ENCODE results near the gene DIO3. TPM values are rescaled to one million over a fixed set of nuclear protein-coding genes. Genes with fewer than 3 reads are reported as not detected.

Gene DIO3
- total RNA-seq, 4 donors from 2014 or later: 4.3 to 14.2 (median 5.1) TPM

GRCh38 chr14:101593411-101594238 lies 32.3 kb downstream of the DIO3 start:
- DNase-seq (ENCODE audit: low spot score) (no peak), ATAC-seq (ENCODE audit: low FRiP score) (no peak)
- TF ChIP-seq, protein P1, sequence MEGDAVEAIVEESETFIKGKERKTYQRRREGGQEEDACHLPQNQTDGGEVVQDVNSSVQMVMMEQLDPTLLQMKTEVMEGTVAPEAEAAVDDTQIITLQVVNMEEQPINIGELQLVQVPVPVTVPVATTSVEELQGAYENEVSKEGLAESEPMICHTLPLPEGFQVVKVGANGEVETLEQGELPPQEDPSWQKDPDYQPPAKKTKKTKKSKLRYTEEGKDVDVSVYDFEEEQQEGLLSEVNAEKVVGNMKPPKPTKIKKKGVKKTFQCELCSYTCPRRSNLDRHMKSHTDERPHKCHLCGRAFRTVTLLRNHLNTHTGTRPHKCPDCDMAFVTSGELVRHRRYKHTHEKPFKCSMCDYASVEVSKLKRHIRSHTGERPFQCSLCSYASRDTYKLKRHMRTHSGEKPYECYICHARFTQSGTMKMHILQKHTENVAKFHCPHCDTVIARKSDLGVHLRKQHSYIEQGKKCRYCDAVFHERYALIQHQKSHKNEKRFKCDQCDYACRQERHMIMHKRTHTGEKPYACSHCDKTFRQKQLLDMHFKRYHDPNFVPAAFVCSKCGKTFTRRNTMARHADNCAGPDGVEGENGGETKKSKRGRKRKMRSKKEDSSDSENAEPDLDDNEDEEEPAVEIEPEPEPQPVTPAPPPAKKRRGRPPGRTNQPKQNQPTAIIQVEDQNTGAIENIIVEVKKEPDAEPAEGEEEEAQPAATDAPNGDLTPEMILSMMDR (IDR thresholded peaks at IDR 0.05): no peak

DNA sequence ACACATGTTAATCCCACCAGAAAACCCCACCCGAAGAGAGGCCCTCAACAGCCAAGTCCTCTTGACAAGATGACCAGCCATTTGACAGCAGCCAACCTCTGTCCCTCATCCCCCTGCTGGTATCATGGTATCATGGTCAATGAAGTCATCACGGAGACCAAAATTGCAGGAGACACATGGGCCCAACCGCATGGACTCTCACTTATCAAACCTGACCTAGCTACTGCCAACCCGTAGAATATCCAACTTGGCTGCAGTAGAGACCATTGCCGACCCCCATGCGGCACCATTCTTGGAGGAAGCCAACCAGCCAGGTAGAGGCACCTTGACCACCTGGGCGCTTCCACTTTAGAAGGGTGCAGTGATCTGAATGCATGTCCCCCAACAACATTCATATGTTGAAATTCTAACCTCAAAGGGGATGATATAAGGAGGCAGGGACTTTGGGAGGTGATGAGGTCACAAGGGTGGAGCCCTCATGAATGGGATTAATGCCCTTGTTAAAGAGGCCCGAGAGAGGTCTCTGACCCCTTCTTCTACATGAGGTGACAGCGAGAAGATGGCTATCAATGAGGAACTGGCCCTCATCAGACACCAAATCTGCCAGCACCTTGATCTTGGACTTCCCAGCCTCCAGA lies 33.3 kb downstream of the DIO3 start:
- ATAC-seq (ENCODE audit: low FRiP score) (no peak), DNase-seq (ENCODE audit: low spot score) (no peak)
- TF ChIP-seq, protein P1 (IDR thresholded peaks at IDR 0.05): no peak

GRCh38 chr14:101595349-101595748 lies 34.1 kb downstream of the DIO3 start:
- TF ChIP-seq, protein P1 (IDR thresholded peaks at IDR 0.05): no peak
- ATAC-seq (ENCODE audit: low FRiP score): no peak
- no peak for DNase-seq (ENCODE audit: low spot score)

DNA sequence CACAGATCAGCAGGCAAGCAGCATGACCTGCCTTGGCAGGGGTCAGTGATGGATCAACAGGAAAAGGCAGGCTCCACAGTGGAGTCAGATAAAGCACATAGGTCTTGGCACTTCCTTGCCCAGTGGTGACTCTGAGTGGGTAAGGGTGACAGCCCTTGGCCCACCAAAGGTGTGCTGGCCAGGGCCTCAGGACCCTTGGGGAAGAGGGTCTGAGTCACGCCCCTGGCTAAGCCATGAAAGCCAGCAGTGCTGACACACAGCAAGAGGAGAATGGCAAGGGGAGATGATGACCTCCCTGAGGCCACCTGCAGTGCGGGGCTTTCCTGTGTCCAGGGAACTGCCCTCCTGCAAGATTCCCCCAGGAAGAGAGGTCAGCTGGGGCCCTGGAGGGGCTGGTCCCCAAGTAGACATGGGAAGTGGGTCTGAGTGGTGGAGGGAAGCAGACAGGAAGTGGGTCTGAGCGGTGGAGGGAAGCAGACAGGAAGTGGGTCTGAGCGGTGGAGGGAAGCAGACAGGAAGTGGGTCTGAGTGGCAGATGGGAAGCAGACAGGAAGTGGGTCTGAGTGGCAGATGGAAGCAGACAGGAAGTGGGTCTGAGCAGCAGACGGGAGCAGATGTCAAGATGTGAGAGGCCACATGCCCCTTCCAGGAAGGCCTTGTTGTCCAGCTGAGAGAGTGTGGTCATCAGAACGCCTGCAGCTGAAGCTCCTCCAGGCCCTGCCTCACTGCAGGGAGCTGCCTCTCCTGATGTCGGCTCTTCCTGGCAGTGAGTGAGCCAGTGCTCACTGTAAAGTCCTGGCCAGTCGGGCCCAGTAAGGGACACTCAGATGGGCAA lies 34.8 kb downstream of the DIO3 start:
- TF ChIP-seq, protein P1 (IDR thresholded peaks at IDR 0.05): no peak
- ATAC-seq (ENCODE audit: low FRiP score): no peak
- DNase-seq (ENCODE audit: low spot score): no peak

DNA sequence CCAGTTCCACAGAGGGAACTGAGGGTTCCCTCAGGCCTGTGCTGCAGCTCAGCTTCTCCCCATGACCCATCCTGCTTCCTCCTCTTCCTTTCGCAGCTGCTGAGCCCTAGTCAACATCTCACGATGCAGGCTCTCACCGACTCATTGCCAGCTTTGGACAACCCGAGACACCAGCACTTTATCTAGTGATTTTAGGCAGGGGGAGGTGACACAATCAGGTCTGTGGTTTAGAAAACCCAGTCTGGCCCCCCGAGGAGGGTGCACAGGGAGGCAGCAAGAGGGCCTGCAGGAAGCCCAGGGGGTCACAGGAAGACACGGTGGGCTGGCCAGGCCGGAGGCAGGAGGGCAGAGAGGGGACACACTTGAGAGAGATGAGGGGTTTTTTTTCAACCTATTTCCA lies 35.4 kb downstream of the DIO3 start:
- TF ChIP-seq, protein P1 (IDR thresholded peaks at IDR 0.05): no peak
- ATAC-seq (ENCODE audit: low FRiP score) (no peak), DNase-seq (ENCODE audit: low spot score) (no peak)

GRCh38 chr14:101598159-101598558 lies 36.9 kb downstream of the DIO3 start:
- ATAC-seq (ENCODE audit: low FRiP score) (no peak), DNase-seq (ENCODE audit: low spot score) (no peak)
- TF ChIP-seq, protein P1 (IDR thresholded peaks at IDR 0.05): no peak
